OCI-LY1 (cell line): ENCODE data around the gene FBXO3.
A peak's percentile ranks its signal among the peaks of the same experiment; 100 is the strongest.

ENCODE experiments used
- H2AFZ ChIP-seq: fragments of 200-600 bp; sonication (generic), shearing (Covaris generic); 2 replicates; pipeline ENCODE4 v1.6.0; 2014; ENCODE audit warnings: antibody characterized with exemption, mild to moderate bottlenecking, low read length
- H3F3A ChIP-seq: fragments of 200-600 bp; sonication (generic), shearing (Covaris generic); 2 replicates; pipeline ENCODE4 v1.6.0; 2014; ENCODE audit warnings: mild to moderate bottlenecking, antibody characterized with exemption, low read length, moderate library complexity; ENCODE audit not compliant: insufficient read depth
- H3K27ac ChIP-seq: fragments of 200-600 bp; sonication (generic); 2 replicates; pipeline ENCODE4 v1.5.1; 2014; ENCODE audit warnings: low read length, mixed run types, mild to moderate bottlenecking, low read depth; ENCODE audit not compliant: poor library complexity, severe bottlenecking
- H3K27me3 ChIP-seq: fragments of 200-600 bp; sonication (generic); 2 replicates; pipeline ENCODE4 v1.6.0; 2014; ENCODE audit warnings: antibody characterized with exemption, mild to moderate bottlenecking, low read length, moderate library complexity; ENCODE audit not compliant: insufficient read depth
- H3K36me3 ChIP-seq: fragments of 200-600 bp; sonication (generic); 2 replicates; pipeline ENCODE4 v1.6.1; 2014; ENCODE audit warnings: mild to moderate bottlenecking, antibody characterized with exemption, low read length, moderate library complexity, mixed read lengths; ENCODE audit not compliant: insufficient read depth
- H3K4me1 ChIP-seq: fragments of 200-600 bp; sonication (generic); 2 replicates; pipeline ENCODE4 v1.5.1; 2014; ENCODE audit warnings: mild to moderate bottlenecking, low read length, moderate library complexity; ENCODE audit not compliant: insufficient read depth, severe bottlenecking
- H3K4me2 ChIP-seq: fragments of 200-600 bp; sonication (generic), shearing (Covaris generic); 2 replicates; pipeline ENCODE4 v1.6.1; 2014; ENCODE audit warnings: low read length
- H3K4me3 ChIP-seq: fragments of 200-600 bp; sonication (generic); 2 replicates; pipeline ENCODE4 v1.5.1; 2014; ENCODE audit warnings: low read length, low read depth, mild to moderate bottlenecking, mixed read lengths; ENCODE audit not compliant: poor library complexity, severe bottlenecking
- H3K79me2 ChIP-seq: fragments of 200-600 bp; shearing (Covaris generic); 2 replicates; pipeline ENCODE4 v1.6.1; 2016; ENCODE audit warnings: mixed run types, low read length, mixed read lengths; ENCODE audit not compliant: insufficient read depth
- H3K9ac ChIP-seq: fragments of 200-600 bp; sonication (generic), shearing (Covaris generic); 2 replicates; pipeline ENCODE4 v1.6.1; 2014; ENCODE audit warnings: mild to moderate bottlenecking, low read length, mixed read lengths
- H3K9me2 ChIP-seq: fragments of 200-600 bp; sonication (generic), shearing (Covaris generic); 2 replicates; pipeline ENCODE4 v1.6.1; 2014; ENCODE audit warnings: low read depth, mild to moderate bottlenecking, low read length, mixed read lengths
- H3K9me3 ChIP-seq: fragments of 200-600 bp; shearing (Covaris generic); 2 replicates; pipeline ENCODE4 v1.6.1; 2014; ENCODE audit warnings: low read length, mixed read lengths
- H4K20me1 ChIP-seq: fragments of 200-600 bp; sonication (generic), shearing (Covaris generic); 2 replicates; pipeline ENCODE4 v1.6.0; 2016; ENCODE audit warnings: mild to moderate bottlenecking, low read length; ENCODE audit not compliant: insufficient read depth
- EZH2 ChIP-seq: fragments of 200-600 bp; sonication (generic), shearing (Covaris generic); IDR thresholded peaks from 2 replicates; pipeline ENCODE4 v1.8.0; 2017; ENCODE audit warnings: borderline replicate concordance, mixed run types, mild to moderate bottlenecking, antibody characterized with exemption, low read length, moderate library complexity, mixed read lengths
- TF ChIP-seq, protein P1 (sequence below): fragments of 200-600 bp; sonication (generic), shearing (Covaris generic); IDR thresholded peaks from 2 replicates; pipeline ENCODE4 v1.5.1; 2017; ENCODE audit warnings: mild to moderate bottlenecking, antibody characterized with exemption, low read length, moderate library complexity, mixed read lengths

FBXO3 gene

DNA sequence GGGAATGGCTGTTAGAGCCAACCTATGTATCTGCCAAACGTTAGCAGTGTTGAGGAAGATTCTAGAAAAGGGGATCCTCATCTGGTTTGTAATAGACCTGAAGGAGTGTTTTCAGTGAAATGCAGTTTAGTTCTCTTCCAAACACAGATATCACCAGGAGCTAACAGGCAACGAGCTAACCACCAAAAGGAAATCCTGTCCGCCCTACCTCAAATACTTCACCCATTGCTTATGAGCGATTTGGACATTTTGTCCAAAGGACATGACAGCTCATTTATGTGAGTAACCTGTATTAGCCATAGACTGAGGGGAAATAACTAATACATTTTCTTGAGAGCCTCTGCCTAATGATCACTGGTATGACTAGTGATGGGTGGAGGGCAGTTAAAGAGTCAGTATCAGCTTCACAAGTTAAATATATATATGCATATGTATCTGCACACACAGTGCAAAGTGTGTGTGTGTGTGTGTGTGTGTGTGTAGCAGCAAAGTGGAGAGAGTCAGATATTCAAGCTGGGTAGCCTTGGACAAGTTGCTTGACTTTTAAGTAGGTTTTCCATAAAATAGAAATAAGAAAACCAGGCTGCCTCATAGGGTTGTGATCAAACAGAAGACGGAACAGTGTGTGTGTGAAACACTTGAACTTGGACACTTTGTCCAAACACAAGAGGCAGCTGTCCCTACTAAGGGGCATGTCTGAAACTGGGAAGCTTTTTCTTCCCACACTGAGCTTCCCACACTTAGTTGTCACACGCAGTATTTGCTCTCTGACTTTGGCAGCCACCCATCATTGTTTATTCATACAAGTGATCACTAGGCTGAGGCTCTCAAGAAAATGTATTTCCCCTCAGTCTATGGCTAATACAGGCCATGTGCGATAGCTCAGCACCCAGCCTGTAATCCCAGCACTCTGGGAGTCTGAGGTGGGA is 72.8 kb downstream of the FBXO3 start:
- Histone ChIP-seq H3K79me2 (no peaks in the 10 kb centered on the region), H2AFZ (no peak overlapping the region), H3K27ac (no peak overlapping the region), H4K20me1 (no peaks in the 10 kb centered on the region), H3K4me1 (peaks cover 6% of the 10 kb centered on the region), H3K4me3 (peak overlapping the region; percentile 57), H3K36me3 (0 out of 2 replicates have a peak, but pooled peaks cover 3% of the 10 kb centered on the region), H3K9ac (peak overlapping the region; percentile 41; the same call in 1 of the 2 replicates), H3K9me3 (no peaks in the 10 kb centered on the region), H3K4me2 (peak overlapping the region; percentile 77), H3F3A (no peaks in the 10 kb centered on the region), H3K9me2 (no peaks in the 10 kb centered on the region), H3K27me3 (0 out of 2 replicates have a peak, but pooled peaks cover 4% of the 10 kb centered on the region)
- TF ChIP-seq, protein P1, sequence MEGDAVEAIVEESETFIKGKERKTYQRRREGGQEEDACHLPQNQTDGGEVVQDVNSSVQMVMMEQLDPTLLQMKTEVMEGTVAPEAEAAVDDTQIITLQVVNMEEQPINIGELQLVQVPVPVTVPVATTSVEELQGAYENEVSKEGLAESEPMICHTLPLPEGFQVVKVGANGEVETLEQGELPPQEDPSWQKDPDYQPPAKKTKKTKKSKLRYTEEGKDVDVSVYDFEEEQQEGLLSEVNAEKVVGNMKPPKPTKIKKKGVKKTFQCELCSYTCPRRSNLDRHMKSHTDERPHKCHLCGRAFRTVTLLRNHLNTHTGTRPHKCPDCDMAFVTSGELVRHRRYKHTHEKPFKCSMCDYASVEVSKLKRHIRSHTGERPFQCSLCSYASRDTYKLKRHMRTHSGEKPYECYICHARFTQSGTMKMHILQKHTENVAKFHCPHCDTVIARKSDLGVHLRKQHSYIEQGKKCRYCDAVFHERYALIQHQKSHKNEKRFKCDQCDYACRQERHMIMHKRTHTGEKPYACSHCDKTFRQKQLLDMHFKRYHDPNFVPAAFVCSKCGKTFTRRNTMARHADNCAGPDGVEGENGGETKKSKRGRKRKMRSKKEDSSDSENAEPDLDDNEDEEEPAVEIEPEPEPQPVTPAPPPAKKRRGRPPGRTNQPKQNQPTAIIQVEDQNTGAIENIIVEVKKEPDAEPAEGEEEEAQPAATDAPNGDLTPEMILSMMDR = no peak
- TF ChIP-seq EZH2 = no peak

DNA sequence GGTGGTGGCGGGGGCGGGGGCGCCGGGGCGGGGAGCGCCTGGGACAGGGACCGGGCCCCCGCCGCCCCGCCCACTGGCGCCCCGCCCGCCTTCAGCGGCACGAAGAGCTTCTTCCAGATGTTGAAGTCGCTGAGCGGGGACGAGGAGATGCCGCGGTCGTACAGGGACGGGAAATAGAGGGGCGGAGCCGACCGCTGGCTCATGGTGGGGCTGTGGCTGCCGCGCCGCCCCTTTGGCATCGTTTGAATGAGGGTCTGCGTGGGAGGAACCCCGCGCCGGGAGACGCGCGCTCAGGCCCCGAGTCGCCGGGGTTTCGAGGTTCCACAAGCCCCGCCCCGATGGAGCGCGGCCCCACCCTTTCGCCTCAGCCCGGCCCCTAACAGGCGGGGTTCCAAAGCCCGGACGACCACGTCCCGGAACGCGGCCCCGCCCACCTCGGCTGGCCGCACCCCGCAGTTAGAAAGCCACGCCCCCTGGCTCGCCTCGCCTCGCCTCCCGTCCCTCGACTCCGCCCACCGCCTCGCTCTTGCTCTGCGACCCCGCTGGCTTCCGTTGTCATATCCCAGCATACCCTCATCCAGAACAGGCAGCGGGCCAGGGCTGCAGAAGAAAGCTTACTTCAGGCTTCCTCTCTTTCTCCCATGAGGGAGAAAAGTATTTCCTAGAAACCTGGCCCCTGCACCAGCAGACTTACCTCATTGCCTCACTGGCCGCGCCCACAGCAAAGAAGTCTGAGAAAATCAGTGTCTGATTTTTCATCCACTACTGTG is 73.6 kb downstream of the FBXO3 start, which contains the start of gene C11orf91:
TSS of gene C11orf91 (minus strand) at position 325 of the 770 bp plus-strand sequence. CDS start at position 239, 86 bp downstream.
- Histone ChIP-seq H3K9me2 (no peaks in the 10 kb centered on the region), H3F3A (no peaks in the 10 kb centered on the region), H3K36me3 (0 out of 2 replicates have a peak, but pooled peaks cover 3% of the 10 kb centered on the region), H3K9me3 (no peaks in the 10 kb centered on the region), H3K27ac (no peak within 1 kb of the TSS), H2AFZ (no peak within 1 kb of the TSS), H3K4me3 (peak within 1 kb of the TSS; percentile 57), H3K27me3 (0 out of 2 replicates have a peak, but pooled peaks cover 4% of the 10 kb centered on the region), H3K9ac (peak within 1 kb of the TSS; percentile 41; the same call in 1 of the 2 replicates), H3K4me1 (peaks cover 11% of the 10 kb centered on the region), H3K79me2 (no peaks in the 10 kb centered on the region), H4K20me1 (no peaks in the 10 kb centered on the region), H3K4me2 (peak within 1 kb of the TSS; percentile 77)
- TF ChIP-seq, protein P1 = no peak
- TF ChIP-seq EZH2 = no peak

DNA sequence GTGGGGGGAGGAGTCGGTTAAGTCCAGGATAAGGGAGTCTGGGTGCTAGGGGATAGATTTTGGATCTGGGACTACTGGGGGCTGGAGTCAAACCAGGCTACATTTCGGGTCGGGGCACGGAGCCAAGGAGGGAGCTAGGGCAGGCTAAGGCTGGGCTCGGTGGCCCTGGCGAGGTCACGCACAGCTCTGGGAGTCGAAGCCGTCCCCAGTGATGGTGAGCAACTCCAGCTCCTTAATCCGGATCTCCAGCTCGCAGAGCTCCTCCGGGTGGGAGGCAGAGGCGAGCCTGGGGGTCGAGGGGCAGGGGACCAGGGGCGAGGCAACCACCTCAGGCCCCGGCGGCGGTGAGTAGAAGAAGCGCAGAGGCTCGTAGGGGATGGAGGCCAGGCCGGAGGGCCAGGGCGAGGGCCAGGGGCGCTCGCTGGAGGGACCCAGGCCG is 74.2 kb downstream of the FBXO3 start:
- H2AFZ ChIP-seq = no peak overlapping the region
- TF ChIP-seq EZH2 = no peak
- TF ChIP-seq, protein P1 = no peak
- no peak overlapping the region for H3K27ac ChIP-seq
- no peaks in the 10 kb centered on the region for H3K9me3 ChIP-seq
- peaks cover 11% of the 10 kb centered on the region for H3K4me1 ChIP-seq
- H4K20me1 ChIP-seq = no peaks in the 10 kb centered on the region
- H3K27me3 ChIP-seq = 0 out of 2 replicates have a peak, but pooled peaks cover 4% of the 10 kb centered on the region
- peak overlapping the region; percentile 57 for H3K4me3 ChIP-seq
- no peaks in the 10 kb centered on the region for H3F3A ChIP-seq
- H3K36me3 ChIP-seq = 0 out of 2 replicates have a peak, but pooled peaks cover under 1% of the 10 kb centered on the region
- H3K4me2 ChIP-seq = peak overlapping the region; percentile 77
- no peak overlapping the region for H3K9ac ChIP-seq
- H3K9me2 ChIP-seq = no peaks in the 10 kb centered on the region
- H3K79me2 ChIP-seq = no peaks in the 10 kb centered on the region
